ENCODE measurements around the gene SLC39A1. TPM values are rescaled to one million over a fixed set of nuclear protein-coding genes. Genes with fewer than 3 reads are reported as not detected.

SLC39A1 gene
- total RNA-seq, 1 experiment from 2014 or later = 204 TPM

DNA sequence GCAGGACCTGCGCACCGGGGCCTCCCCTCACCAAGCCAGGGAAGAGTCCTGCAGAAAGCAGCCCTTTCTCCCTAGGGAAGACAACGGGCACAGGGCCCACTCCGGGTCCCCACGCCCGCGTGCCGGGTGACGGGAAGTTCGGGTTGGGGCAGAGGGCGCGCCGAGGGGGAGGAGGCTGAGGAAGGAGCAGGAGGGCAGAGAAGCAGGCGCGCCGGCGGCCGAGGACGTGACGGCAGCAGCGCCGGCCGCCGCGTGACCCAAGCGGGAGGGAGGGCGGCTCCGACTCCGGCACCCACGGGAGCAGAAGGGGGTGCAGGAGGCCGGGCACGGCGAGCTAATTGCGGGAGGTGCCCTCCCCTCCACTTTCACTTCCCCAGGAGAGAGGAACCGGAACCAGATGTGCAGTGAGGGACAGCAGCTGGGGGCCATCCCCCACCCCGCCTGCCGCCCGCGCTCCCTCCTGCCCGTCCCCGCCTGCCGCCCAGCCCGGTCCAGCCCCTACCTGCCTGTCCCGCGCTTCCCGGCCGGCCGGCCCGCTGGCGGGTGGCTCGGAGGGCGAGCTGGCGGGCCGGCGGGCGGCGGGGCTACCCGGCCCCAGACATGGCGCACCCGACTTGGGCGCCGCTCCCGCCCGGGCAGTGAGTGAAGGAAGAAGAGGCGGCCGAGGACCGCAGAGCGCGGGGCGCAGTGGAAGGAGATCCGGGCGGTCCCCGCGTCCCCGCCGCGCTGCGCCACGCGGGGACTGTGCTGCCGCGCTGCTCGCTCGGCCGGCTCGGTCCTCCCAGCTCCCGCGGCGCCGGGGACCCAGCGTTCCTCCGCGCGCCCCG lies 17.3 kb downstream of the SLC39A1 start:
- CTCF ChIA-PET = interaction anchor here (0.7 to 2.8 kb wide), 31 partner anchors 9 to 469 kb away, joined by 3 to 27 read pairs (median 4); partner anchors contain the start of genes CHTOP, CREB3L4, CRTC2 and GATAD2B
- H3K27ac Mint-ChIP-seq = no peak overlapping the region
- peaks cover 25% of the 10 kb centered on the region for H3K36me3 Mint-ChIP-seq

More for the DNA sequence above, 17.3 kb downstream of the SLC39A1 start:
- POLR2A ChIA-PET = interaction anchor here (0.5 to 2.3 kb wide), 14 partner anchors 8 to 48 kb away, joined by 3 to 21 read pairs (median 4); partner anchors contain the start of genes CREB3L4, CRTC2, GATAD2B and RAB13
- no peaks in the 10 kb centered on the region for H3K9me3 Mint-ChIP-seq
- ATAC-seq (peak; percentile 31), DNase-seq (ENCODE audit: low spot score) (peak; percentile 54)
- H3K4me1 Mint-ChIP-seq = peaks cover 13% of the 10 kb centered on the region
- no peaks in the 10 kb centered on the region for H3K27me3 Mint-ChIP-seq (ENCODE audit: low read depth)
- TF ChIP-seq, protein P1, sequence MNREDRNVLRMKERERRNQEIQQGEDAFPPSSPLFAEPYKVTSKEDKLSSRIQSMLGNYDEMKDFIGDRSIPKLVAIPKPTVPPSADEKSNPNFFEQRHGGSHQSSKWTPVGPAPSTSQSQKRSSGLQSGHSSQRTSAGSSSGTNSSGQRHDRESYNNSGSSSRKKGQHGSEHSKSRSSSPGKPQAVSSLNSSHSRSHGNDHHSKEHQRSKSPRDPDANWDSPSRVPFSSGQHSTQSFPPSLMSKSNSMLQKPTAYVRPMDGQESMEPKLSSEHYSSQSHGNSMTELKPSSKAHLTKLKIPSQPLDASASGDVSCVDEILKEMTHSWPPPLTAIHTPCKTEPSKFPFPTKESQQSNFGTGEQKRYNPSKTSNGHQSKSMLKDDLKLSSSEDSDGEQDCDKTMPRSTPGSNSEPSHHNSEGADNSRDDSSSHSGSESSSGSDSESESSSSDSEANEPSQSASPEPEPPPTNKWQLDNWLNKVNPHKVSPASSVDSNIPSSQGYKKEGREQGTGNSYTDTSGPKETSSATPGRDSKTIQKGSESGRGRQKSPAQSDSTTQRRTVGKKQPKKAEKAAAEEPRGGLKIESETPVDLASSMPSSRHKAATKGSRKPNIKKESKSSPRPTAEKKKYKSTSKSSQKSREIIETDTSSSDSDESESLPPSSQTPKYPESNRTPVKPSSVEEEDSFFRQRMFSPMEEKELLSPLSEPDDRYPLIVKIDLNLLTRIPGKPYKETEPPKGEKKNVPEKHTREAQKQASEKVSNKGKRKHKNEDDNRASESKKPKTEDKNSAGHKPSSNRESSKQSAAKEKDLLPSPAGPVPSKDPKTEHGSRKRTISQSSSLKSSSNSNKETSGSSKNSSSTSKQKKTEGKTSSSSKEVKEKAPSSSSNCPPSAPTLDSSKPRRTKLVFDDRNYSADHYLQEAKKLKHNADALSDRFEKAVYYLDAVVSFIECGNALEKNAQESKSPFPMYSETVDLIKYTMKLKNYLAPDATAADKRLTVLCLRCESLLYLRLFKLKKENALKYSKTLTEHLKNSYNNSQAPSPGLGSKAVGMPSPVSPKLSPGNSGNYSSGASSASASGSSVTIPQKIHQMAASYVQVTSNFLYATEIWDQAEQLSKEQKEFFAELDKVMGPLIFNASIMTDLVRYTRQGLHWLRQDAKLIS (CRISPR knock-in tag; IDR thresholded peaks at IDR 0.05; ENCODE audit: borderline replicate concordance) = 0 out of 2 replicates have a peak, but pooled peaks have one; percentile 57
- TF ChIP-seq ZNF219 (CRISPR knock-in tag; IDR thresholded peaks at IDR 0.05; ENCODE audit: borderline replicate concordance) (0 out of 2 replicates have a peak, but pooled peaks have one; percentile 61), NFATC4 (CRISPR knock-in tag; IDR thresholded peaks at IDR 0.05) (0 out of 2 replicates have a peak, but pooled peaks have one; percentile 22), JUN (CRISPR knock-in tag; IDR thresholded peaks at IDR 0.05) (0 out of 2 replicates have a peak, but pooled peaks have one; percentile 31), ZNF317 (CRISPR knock-in tag; IDR thresholded peaks at IDR 0.05; ENCODE audit: borderline replicate concordance, low read depth) (no peak), ZNF671 (CRISPR knock-in tag; IDR thresholded peaks at IDR 0.05) (no peak), NR3C1 (CRISPR knock-in tag; conservative IDR thresholded peaks at IDR 0.05; ENCODE audit: low read depth) (no peak), CREB1 (CRISPR knock-in tag; IDR thresholded peaks at IDR 0.05) (no peak), TP53 (CRISPR knock-in tag; IDR thresholded peaks at IDR 0.05) (peak; percentile 34; the same call in 1 of the 2 replicates), TEAD1 (CRISPR knock-in tag; IDR thresholded peaks at IDR 0.05) (no peak; the same call in 1 of the 2 replicates), KAT7 (CRISPR knock-in tag; IDR thresholded peaks at IDR 0.05; ENCODE audit: borderline replicate concordance) (peak; percentile 34; the same call in 1 of the 2 replicates)
- TF ChIP-seq, protein P2, sequence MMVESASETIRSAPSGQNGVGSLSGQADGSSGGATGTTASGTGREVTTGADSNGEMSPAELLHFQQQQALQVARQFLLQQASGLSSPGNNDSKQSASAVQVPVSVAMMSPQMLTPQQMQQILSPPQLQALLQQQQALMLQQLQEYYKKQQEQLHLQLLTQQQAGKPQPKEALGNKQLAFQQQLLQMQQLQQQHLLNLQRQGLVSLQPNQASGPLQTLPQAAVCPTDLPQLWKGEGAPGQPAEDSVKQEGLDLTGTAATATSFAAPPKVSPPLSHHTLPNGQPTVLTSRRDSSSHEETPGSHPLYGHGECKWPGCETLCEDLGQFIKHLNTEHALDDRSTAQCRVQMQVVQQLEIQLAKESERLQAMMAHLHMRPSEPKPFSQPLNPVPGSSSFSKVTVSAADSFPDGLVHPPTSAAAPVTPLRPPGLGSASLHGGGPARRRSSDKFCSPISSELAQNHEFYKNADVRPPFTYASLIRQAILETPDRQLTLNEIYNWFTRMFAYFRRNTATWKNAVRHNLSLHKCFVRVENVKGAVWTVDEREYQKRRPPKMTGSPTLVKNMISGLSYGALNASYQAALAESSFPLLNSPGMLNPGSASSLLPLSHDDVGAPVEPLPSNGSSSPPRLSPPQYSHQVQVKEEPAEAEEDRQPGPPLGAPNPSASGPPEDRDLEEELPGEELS (CRISPR knock-in tag; IDR thresholded peaks at IDR 0.05) = 0 out of 2 replicates have a peak, but pooled peaks have one; percentile 25
- TF ChIP-seq, protein P3, sequence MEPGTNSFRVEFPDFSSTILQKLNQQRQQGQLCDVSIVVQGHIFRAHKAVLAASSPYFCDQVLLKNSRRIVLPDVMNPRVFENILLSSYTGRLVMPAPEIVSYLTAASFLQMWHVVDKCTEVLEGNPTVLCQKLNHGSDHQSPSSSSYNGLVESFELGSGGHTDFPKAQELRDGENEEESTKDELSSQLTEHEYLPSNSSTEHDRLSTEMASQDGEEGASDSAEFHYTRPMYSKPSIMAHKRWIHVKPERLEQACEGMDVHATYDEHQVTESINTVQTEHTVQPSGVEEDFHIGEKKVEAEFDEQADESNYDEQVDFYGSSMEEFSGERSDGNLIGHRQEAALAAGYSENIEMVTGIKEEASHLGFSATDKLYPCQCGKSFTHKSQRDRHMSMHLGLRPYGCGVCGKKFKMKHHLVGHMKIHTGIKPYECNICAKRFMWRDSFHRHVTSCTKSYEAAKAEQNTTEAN (CRISPR knock-in tag; IDR thresholded peaks at IDR 0.05) = 0 out of 2 replicates have a peak, but pooled peaks have one; percentile 22
- TF ChIP-seq, protein P4, sequence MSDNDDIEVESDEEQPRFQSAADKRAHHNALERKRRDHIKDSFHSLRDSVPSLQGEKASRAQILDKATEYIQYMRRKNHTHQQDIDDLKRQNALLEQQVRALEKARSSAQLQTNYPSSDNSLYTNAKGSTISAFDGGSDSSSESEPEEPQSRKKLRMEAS (CRISPR knock-in tag; IDR thresholded peaks at IDR 0.05) = peak; percentile 47; the same call in 1 of the 2 replicates
- TF ChIP-seq, protein P5, sequence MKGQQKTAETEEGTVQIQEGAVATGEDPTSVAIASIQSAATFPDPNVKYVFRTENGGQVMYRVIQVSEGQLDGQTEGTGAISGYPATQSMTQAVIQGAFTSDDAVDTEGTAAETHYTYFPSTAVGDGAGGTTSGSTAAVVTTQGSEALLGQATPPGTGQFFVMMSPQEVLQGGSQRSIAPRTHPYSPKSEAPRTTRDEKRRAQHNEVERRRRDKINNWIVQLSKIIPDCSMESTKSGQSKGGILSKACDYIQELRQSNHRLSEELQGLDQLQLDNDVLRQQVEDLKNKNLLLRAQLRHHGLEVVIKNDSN (CRISPR knock-in tag; IDR thresholded peaks at IDR 0.05) = peak; percentile 64; the same call in 1 of the 2 replicates
- TF ChIP-seq, protein P6, sequence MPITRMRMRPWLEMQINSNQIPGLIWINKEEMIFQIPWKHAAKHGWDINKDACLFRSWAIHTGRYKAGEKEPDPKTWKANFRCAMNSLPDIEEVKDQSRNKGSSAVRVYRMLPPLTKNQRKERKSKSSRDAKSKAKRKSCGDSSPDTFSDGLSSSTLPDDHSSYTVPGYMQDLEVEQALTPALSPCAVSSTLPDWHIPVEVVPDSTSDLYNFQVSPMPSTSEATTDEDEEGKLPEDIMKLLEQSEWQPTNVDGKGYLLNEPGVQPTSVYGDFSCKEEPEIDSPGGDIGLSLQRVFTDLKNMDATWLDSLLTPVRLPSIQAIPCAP (CRISPR knock-in tag; IDR thresholded peaks at IDR 0.05) = 0 out of 2 replicates have a peak, but pooled peaks have one; percentile 66
- TF ChIP-seq, protein P7, sequence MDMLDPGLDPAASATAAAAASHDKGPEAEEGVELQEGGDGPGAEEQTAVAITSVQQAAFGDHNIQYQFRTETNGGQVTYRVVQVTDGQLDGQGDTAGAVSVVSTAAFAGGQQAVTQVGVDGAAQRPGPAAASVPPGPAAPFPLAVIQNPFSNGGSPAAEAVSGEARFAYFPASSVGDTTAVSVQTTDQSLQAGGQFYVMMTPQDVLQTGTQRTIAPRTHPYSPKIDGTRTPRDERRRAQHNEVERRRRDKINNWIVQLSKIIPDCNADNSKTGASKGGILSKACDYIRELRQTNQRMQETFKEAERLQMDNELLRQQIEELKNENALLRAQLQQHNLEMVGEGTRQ (CRISPR knock-in tag; IDR thresholded peaks at IDR 0.05) = peak; percentile 67
- TF ChIP-seq, protein P8, sequence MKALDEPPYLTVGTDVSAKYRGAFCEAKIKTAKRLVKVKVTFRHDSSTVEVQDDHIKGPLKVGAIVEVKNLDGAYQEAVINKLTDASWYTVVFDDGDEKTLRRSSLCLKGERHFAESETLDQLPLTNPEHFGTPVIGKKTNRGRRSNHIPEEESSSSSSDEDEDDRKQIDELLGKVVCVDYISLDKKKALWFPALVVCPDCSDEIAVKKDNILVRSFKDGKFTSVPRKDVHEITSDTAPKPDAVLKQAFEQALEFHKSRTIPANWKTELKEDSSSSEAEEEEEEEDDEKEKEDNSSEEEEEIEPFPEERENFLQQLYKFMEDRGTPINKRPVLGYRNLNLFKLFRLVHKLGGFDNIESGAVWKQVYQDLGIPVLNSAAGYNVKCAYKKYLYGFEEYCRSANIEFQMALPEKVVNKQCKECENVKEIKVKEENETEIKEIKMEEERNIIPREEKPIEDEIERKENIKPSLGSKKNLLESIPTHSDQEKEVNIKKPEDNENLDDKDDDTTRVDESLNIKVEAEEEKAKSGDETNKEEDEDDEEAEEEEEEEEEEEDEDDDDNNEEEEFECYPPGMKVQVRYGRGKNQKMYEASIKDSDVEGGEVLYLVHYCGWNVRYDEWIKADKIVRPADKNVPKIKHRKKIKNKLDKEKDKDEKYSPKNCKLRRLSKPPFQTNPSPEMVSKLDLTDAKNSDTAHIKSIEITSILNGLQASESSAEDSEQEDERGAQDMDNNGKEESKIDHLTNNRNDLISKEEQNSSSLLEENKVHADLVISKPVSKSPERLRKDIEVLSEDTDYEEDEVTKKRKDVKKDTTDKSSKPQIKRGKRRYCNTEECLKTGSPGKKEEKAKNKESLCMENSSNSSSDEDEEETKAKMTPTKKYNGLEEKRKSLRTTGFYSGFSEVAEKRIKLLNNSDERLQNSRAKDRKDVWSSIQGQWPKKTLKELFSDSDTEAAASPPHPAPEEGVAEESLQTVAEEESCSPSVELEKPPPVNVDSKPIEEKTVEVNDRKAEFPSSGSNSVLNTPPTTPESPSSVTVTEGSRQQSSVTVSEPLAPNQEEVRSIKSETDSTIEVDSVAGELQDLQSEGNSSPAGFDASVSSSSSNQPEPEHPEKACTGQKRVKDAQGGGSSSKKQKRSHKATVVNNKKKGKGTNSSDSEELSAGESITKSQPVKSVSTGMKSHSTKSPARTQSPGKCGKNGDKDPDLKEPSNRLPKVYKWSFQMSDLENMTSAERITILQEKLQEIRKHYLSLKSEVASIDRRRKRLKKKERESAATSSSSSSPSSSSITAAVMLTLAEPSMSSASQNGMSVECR (CRISPR knock-in tag; IDR thresholded peaks at IDR 0.05; ENCODE audit: borderline replicate concordance) = peak; percentile 17
- peak overlapping the region; percentile 81 for H3K4me3 Mint-ChIP-seq
